Body of pancreas (tissue), 4 donors: ENCODE measurements around the gene ADRB1. TPM values are rescaled to one million over a fixed set of nuclear protein-coding genes. Genes with fewer than 3 reads are reported as not detected.

ENCODE experiments used
- ATAC-seq: fragments of 150-250 bp; one replicate; pipeline ENCODE4 v1.9.1; 2016
- DNase-seq, 4 donors: peaks; one replicate each; pipeline ENCODE4 v3.0.0-alpha.2; 2019
- H3K27ac ChIP-seq, 4 donors: fragments of 200-600 bp; sonication (generic); 1 replicate in 3 of 4; 2 replicates in 1 of 4; pipeline versions ENCODE4 v1.5.1 to v1.6.1; 2016 to 2019; ENCODE audit warnings: mild to moderate bottlenecking in 1 of 4, mixed read lengths in 1 of 4, moderate library complexity in 1 of 4
- H3K27me3 ChIP-seq, 2 donors: fragments of 200-600 bp; sonication (generic); one replicate each; pipeline ENCODE4 v1.6.0; 2016; ENCODE audit warnings: mild to moderate bottlenecking in 1 of 2
- H3K36me3 ChIP-seq, 2 donors: fragments of 200-600 bp; sonication (generic); replicated peaks in 1 of 2; 2 replicates each; pipeline ENCODE4 v1.5.1; 2016; ENCODE audit warnings: low read depth in 2 of 2; ENCODE audit not compliant: insufficient read depth in 1 of 2
- H3K4me1 ChIP-seq: fragments of 200-600 bp; sonication (generic); one replicate; pipeline ENCODE4 v1.6.0; 2016
- H3K4me3 ChIP-seq, 2 donors: fragments of 200-600 bp; sonication (generic); 1 replicate in 1 of 2; 2 replicates in 1 of 2; pipeline ENCODE4 v1.5.1; 2016 to 2019
- H3K9me3 ChIP-seq, 3 donors: fragments of 200-600 bp; sonication (generic); 1 replicate in 2 of 3; 2 replicates in 1 of 3; pipeline ENCODE4 v1.5.1; 2016
- CTCF ChIP-seq, 7 experiments: fragments of 450-650 bp in 4 of 7; fragments of 200-600 bp in 3 of 7; sonication (generic) in 3 of 7; IDR thresholded peaks; one replicate each; pipeline ENCODE4 v1.5.1; 2016 to 2019; ENCODE audit warnings: antibody characterized with exemption in 7 of 7
- POLR2A ChIP-seq, 3 donors: fragments of 450-650 bp; IDR thresholded peaks; one replicate each; pipeline ENCODE4 v1.6.1; 2016; ENCODE audit warnings: antibody characterized with exemption in 3 of 3, mild to moderate bottlenecking in 2 of 3
- WGBS, 2 donors: methylation state at CpG; one replicate each; pipeline ENCODE4 v1.1.5; 2017; 5-methylcytosine and 5-hydroxymethylcytosine counted together
- intact Hi-C: fragments of 100-400 bp; cut with DNase I; formaldehyde crosslinking; loops from one replicate; pipeline ENCODE4 v1.15.1; 2023
- total RNA-seq, 2 donors: library from RNA; depleted of rRNA; stranded (reverse); fragments of >200 nt; gene quantifications; one replicate each; pipeline ENCODE4 v1.1.0, GENCODE V29; 2016

Gene ADRB1
- total RNA-seq, 2 donors from 2014 or later, result 1.0 to 8.6 TPM

- no peak overlapping the region for H3K4me3 ChIP-seq
- peak in 1 of 4 donors; percentile 19 for DNase-seq
- TF ChIP-seq CTCF (IDR thresholded peaks at IDR 0.05), result no peak
- TF ChIP-seq POLR2A (IDR thresholded peaks at IDR 0.05), result no peak
- H3K27ac ChIP-seq, result no peak overlapping the region
- H3K4me1 ChIP-seq, result peaks cover 10% of the 10 kb centered on the region
- no peaks in the 10 kb centered on the region for H3K27me3 ChIP-seq
- intact Hi-C loops, result no loop called here
- ATAC-seq, result peak; percentile 82
- no peaks in the 10 kb centered on the region for H3K9me3 ChIP-seq
- WGBS, 2 donors, result 19% methylated on average over 1 of the region's 1 CpG
- H3K36me3 ChIP-seq, result no peaks in the 10 kb centered on the region
Measured at GRCh38 chr10:114058297-114058696, 14.6 kb downstream of the ADRB1 start.

- ATAC-seq, result no peak
- H3K9me3 ChIP-seq, result no peaks in the 10 kb centered on the region
- intact Hi-C loops, result no loop called here
Measured at GRCh38 chr10:114059561-114059960, 15.9 kb downstream of the ADRB1 start.

GRCh38 chr10:114060456-114060855 is 16.8 kb downstream of the ADRB1 start:
- Histone ChIP-seq H3K27ac (no peak overlapping the region), H3K36me3 (no peaks in the 10 kb centered on the region), H3K4me1 (peaks cover 26% of the 10 kb centered on the region), H3K9me3 (no peaks in the 10 kb centered on the region), H3K4me3 (no peak overlapping the region), H3K27me3 (no peaks in the 10 kb centered on the region)
- DNase-seq (no peak), ATAC-seq (no peak)
- WGBS, 2 donors, result 66 to 71% methylated on average over 2 of the region's 2 CpGs
- TF ChIP-seq POLR2A (IDR thresholded peaks at IDR 0.05) (no peak), CTCF (IDR thresholded peaks at IDR 0.05) (no peak)
- intact Hi-C loops, result no loop called here

More at GRCh38 chr10:114059561-114059960, 15.9 kb downstream of the ADRB1 start:
- no peak for DNase-seq
- TF ChIP-seq CTCF (IDR thresholded peaks at IDR 0.05), result no peak
- no peak for TF ChIP-seq POLR2A (IDR thresholded peaks at IDR 0.05)
- peaks cover 21% of the 10 kb centered on the region for H3K4me1 ChIP-seq
- H3K36me3 ChIP-seq, result no peaks in the 10 kb centered on the region
- no peak overlapping the region for H3K27ac ChIP-seq
- no peaks in the 10 kb centered on the region for H3K27me3 ChIP-seq
- H3K4me3 ChIP-seq, result no peak overlapping the region

GRCh38 chr10:114061148-114061547 is 17.5 kb downstream of the ADRB1 start:
- intact Hi-C loops, result no loop called here
- TF ChIP-seq CTCF (IDR thresholded peaks at IDR 0.05) (no peak), POLR2A (IDR thresholded peaks at IDR 0.05) (no peak)
- DNase-seq (no peak), ATAC-seq (no peak)
- H3K9me3 ChIP-seq, result no peaks in the 10 kb centered on the region
- H3K36me3 ChIP-seq, result no peaks in the 10 kb centered on the region
- peaks cover 27% of the 10 kb centered on the region for H3K4me1 ChIP-seq
- H3K27ac ChIP-seq, result no peak overlapping the region
- H3K27me3 ChIP-seq, result no peaks in the 10 kb centered on the region
- H3K4me3 ChIP-seq, result no peak overlapping the region
- 44 to 50% methylated on average over 6 of the region's 6 CpGs for WGBS, 2 donors

- H3K4me3 ChIP-seq, result no peak overlapping the region
- no peaks in the 10 kb centered on the region for H3K36me3 ChIP-seq
- peaks cover 33% of the 10 kb centered on the region for H3K4me1 ChIP-seq
- intact Hi-C loops, result no loop called here
- ATAC-seq (no peak), DNase-seq (no peak)
- H3K27me3 ChIP-seq, result no peaks in the 10 kb centered on the region
- TF ChIP-seq POLR2A (IDR thresholded peaks at IDR 0.05), result no peak
- TF ChIP-seq CTCF (IDR thresholded peaks at IDR 0.05), result no peak
- no peak overlapping the region for H3K27ac ChIP-seq
- WGBS, 2 donors, result 84 to 97% methylated on average over 9 of the region's 9 CpGs
- H3K9me3 ChIP-seq, result no peaks in the 10 kb centered on the region
Measured at GRCh38 chr10:114061789-114062188, 18.1 kb downstream of the ADRB1 start.
